GM12873 (cell line): Measurements from ENCODE around the gene OR8J3.

ENCODE experiments used
- TF ChIP-seq, protein P1 (sequence below): IDR thresholded peaks from 2 replicates; pipeline ENCODE4 v1.5.1; 2012; ENCODE audit warnings: low read depth, mild to moderate bottlenecking, moderate library complexity, low read length, control low read depth; ENCODE audit not compliant: insufficient read depth; ENCODE audit errors: missing control alignments

The OR8J3 gene

DNA sequence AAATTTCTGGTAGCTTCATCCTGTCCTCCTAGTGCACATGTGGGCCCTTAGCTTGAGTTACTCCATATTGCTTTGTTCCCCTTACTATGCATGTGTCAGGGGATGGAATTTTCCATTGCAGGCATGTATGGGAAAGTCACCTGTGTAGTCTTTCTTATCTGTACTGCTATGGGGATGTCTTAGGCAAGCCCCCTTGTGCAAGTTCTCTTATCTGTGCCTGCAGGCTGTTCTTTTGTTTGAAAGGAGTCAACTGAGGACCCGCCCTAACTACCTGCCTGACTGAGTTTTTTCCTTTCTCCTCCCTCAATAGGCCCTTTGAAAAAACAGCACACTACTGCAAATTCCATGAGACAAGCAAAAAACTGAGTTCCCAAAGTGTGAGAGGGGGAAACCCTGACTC is 11.4 kb upstream of the OR8J3 start:
- TF ChIP-seq, protein P1, sequence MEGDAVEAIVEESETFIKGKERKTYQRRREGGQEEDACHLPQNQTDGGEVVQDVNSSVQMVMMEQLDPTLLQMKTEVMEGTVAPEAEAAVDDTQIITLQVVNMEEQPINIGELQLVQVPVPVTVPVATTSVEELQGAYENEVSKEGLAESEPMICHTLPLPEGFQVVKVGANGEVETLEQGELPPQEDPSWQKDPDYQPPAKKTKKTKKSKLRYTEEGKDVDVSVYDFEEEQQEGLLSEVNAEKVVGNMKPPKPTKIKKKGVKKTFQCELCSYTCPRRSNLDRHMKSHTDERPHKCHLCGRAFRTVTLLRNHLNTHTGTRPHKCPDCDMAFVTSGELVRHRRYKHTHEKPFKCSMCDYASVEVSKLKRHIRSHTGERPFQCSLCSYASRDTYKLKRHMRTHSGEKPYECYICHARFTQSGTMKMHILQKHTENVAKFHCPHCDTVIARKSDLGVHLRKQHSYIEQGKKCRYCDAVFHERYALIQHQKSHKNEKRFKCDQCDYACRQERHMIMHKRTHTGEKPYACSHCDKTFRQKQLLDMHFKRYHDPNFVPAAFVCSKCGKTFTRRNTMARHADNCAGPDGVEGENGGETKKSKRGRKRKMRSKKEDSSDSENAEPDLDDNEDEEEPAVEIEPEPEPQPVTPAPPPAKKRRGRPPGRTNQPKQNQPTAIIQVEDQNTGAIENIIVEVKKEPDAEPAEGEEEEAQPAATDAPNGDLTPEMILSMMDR = no peak

DNA sequence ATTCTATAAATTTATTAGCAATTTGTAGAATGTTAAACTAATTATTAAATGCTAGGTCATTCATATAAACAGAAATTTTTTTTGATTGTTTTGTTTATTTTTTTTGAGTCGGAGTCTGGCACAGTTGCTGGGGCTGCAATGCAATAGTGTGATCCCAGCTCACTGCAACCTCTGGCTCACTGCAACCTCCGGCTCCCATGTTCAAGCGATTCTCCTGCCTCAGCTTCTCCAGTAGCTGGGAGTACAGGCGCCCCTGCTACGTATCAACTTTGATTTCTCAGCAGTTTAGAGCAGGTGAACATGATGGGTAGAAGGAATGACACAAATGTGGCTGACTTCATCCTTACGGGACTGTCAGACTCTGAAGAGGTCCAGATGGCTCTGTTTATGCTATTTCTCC is 17.9 kb downstream of the OR8J3 start, which contains the start of gene OR8H3:
OR8H3 (plus strand) TSS at position 301 of the 400 bp plus-strand sequence; CDS start at position 301, 0 bp downstream.
- TF ChIP-seq, protein P1 = no peak

DNA sequence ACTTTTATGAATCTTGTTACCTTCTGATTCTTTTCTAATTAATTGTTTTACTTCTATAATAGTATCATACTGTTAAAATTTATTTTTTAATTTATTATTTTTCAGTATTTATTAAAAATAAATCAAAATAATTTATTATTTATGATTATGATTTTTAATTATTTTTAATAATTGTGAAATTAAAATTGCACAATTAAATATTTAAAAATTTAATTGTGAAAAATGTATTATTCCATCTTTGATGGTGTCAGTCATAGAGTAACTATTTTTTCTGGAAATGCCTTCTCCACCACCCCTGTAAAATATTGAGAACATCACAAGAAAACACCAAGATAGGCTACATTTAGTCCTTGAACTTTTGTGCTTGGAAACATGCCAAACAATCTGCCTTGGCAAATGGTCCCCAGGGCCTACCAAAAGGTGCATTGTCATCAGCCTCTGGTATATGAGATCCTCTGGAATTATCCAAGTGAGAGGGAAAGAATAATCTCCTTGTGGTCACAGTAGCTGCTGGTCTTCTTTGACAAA is 36.7 kb downstream of the OR8J3 start, which contains the start of gene OR8H2:
OR8H2 (plus strand) TSS at position 478 of the 528 bp plus-strand sequence. CDS start 1,356 bp downstream, outside the sequence.
- TF ChIP-seq, protein P1 = no peak

DNA sequence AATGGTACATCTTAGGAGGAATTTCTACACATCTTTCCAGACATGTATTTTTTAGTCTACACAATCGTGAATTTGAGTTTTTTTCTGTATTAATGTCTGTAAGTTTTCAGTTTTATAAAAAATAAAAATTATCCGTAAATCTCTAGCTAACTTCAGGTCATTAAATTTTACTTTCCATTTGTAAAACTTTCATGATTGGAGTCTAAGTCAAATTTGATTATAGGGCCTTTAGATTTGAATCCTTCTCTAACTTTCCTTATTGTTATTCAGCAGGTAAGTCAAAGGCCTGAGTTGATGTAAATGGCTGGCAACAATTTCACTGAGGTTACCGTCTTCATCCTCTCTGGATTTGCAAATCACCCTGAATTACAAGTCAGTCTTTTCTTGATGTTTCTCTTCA is 47.0 kb downstream of the OR8J3 start, which contains the start of gene OR8I2:
OR8I2 (plus strand) TSS at position 301 of the 400 bp plus-strand sequence; CDS start at position 301, 0 bp downstream.
- TF ChIP-seq, protein P1 = no peak

DNA sequence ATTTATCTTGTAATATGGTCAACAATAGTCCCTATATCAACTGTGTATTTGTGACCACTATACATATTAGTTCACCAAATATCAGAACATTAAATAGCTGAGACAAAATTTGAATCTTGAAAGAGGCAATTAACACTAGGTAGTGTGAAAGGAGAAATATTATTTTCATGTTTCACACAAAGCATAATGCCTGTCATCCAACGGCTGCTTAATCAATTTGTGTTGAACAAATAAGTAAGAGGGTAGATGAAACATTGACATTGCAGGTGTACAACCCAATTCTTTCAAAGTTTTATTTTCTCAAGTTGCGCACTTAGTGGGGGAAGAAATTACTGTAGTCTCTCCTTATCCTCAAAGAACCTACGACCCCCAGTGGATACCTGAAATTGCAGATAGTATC is 50.3 kb downstream of the OR8J3 start:
- TF ChIP-seq, protein P1 = no peak
